GOT3 (cell line): ENCODE measurements around the gene SEPTIN12.
"Not testable (repeated sequence)": the region's sequence is repeated elsewhere in the genome, so short reads cannot be mapped to it uniquely, and the experiment has no call there.

Source experiments
- DNase-seq: peaks from one replicate; lab custom pipeline; 2025; ENCODE audit warnings: mixed read lengths; lab: John Stamatoyannopoulos, UW

The SEPTIN12 gene

DNA sequence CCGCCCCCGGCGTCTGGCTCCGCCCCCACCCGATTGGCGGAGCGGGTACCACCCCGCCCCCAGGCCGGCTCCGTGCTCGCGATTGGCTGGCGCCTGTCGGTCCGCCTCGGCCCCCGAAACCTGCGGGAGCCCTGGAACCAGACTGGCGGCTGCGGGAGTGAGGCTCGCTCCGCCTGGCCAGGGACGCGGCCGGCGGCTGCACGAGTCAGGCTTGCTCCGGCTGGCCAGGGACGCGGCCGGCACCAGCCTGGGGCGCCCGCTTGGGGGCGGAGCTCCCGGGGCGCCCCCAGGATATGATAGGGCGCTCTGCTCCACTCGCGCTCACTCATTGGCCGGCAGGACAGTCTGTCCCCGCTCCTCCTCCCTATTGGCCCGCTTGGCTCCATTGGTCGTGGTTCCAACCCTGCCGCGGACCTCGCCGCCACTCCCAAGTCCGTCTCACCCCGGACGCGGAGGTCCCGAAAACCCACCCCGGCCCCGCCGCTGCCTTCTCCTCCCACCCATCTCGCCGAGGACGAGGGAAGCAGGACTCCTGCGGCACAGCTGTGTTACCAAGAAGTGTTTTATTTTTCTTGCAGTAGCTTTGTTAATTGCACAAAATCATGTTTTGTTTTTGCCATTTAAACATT, 14.6 kb upstream of the SEPTIN12 start:
- peak; percentile 89 for DNase-seq

GRCh38 chr16:4801962-4802658, 14.0 kb upstream of the SEPTIN12 start, which contains the start of gene ROGDI:
ROGDI (minus strand) TSS chr16:4802633; CDS start chr16:4802571, 62 bp downstream.
- DNase-seq = no peak

- no peak for DNase-seq
Measured at GRCh38 chr16:4801051-4801961, 13.2 kb upstream of the SEPTIN12 start.

DNA sequence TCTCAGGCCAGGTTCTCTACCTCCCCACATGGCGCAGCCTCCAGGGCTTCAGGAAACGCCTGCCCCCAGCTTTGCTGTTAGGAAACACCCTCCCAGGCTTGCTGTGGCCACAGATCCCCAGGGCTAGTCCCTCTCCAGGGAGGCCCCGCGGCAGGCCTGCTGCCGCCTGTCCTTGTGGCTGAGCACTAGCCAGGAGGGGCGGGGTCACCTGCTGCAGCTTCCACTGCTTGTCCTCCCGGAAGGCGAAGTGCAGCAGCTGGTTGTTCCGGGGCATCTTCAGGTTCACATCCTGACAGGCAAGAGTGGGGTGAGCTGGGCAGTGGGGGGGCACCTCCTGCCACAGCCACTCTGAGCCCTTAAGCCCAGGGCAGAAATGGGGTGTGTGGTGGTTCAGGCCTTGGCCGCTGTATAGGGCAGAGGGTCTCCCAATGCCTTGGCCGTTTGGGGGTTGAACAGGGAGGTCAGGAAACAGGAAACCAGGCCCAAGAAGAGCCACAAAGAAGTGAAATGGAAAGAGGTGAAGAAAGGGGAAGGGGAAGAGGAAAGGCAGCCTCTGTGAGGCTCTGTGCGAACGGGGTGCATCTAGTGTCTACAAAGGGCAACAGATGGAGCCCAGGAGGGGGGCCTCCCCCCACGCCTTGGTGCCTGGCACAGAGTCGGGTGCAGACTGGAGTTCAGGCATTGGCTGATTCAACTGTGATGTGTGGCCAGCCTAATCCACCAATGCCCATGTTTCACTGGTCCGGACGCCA, 12.3 kb upstream of the SEPTIN12 start:
- DNase-seq = no peak

- DNase-seq = no peak
Measured at GRCh38 chr16:4799171-4799855, 11.2 kb upstream of the SEPTIN12 start.

- no peak for DNase-seq
Measured at GRCh38 chr16:4798456-4798855, 10.3 kb upstream of the SEPTIN12 start.

DNA sequence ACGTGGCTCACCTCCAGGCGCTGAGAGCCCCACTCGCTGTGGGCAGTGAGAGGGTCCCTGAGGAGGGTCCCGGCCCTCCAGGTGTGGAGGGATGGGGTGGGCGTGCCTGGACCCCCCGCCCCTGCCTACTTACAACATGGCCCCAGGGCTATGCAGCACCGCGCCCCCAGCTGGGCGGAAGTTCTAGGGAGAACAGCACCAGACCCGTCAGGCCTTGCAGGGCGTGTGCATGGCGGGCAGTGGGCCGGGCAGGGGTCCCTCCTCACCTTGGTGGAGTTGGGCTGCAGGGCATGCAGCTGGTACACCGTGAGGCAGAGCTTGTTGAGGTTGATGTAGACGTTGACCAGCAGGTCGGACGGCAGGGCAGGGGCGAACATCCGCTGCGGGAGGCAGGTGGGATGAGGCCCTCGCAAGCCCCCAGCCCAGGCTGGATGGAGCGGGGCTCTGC, 9.7 kb upstream of the SEPTIN12 start:
- DNase-seq = no peak

- no peak for DNase-seq
Measured at GRCh38 chr16:4796982-4797804, 9.0 kb upstream of the SEPTIN12 start.

DNA sequence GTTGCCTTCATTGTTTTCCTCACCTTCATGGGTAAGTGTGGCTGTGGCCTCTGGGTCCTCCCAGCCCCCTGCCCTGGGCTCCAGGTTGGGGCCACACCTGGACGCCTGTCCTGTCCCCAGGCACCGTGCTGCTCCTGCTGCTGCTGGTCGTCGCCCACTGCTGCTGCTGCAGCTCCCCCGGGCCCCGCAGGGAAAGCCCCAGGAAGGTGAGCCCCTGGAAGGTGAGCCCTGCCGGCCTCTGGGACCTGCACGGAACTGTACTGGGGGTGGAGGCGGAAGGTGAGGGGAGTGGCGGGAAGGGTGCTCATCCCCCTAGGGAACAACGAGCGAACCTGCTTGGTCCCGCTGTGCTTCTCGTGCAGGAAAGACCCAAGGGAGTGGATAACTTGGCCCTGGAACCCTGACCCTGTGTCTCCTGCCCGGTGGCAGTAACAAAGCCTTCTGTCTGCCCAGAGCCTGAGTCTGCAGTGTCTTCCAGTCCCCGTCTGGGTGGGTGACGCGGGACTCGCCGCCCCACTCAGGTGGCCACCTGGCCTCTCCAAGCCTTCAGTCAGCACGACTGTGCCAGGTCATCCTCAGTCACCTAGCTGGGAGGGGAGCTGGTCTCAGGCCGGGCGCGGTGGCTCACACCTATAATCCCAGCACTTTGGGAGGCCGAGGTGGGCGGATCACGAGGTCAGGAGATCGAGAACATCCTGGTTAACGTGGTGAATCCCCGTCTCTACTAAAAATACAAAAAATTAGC, 7.9 kb upstream of the SEPTIN12 start:
- no peak for DNase-seq

DNA sequence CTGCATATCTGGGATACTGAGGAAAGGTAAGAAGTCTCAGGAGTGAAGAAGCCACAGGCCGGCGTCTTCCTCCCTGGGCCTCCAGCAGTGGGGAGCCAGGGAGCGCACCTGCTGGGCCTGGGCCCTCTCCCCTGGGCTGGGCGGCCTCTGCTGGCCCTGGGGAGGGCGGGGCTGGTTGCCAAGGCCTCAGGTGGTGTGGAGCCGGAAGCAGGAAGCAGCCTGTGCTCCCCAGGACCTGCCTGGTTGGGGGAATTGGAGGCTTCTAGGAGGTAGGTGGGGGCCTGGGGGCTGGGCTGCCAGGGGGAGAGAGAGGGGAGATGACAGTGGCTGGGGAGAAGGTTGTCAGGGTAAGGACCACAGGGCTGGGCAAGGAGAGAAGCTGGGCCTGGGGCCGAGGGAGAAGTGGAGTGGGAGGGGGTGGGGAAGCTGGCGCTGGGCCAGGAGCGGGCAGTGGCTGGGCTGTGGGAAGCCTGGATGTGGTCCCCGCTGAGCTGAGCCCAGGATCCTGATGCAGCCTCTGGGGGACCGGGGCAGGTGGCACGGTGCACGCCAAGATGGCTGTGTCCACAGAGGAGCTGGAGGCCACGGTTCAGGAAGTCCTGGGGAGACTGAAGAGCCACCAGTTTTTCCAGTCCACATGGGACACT, 7.2 kb upstream of the SEPTIN12 start, which contains the start of gene SMIM22:
Gene SMIM22 (plus strand): TSS at position 189 of the 647 bp plus-strand sequence. CDS start 366 bp downstream, at position 555.
- no peak for DNase-seq

DNA sequence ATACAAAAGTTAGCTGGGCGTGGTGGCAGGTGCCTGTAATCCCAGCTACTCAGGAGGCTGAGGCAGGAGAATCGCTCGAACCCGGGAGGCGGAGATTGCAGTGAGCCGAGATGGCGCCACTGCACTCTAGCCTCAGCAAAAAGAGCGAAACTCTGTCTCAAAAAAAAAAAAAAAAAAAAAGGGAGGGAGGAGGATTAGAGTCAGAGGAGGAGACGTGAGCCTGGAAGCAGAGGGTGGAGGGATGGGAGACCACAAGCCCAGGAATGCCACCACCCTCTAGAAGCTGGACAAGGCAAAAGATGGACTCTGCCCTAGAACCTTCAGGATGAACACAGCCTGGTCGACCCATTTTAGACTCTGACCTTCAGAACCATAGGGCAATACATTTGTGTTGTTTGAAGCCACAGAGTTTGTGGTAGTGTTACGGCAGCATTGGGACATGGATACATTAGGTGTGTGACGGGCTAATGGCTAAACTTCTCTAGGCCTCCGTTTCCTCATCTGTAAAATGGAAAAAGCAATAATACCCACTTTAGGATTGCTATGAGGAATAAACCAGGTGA, 4.9 kb upstream of the SEPTIN12 start:
- DNase-seq = no peak

DNA sequence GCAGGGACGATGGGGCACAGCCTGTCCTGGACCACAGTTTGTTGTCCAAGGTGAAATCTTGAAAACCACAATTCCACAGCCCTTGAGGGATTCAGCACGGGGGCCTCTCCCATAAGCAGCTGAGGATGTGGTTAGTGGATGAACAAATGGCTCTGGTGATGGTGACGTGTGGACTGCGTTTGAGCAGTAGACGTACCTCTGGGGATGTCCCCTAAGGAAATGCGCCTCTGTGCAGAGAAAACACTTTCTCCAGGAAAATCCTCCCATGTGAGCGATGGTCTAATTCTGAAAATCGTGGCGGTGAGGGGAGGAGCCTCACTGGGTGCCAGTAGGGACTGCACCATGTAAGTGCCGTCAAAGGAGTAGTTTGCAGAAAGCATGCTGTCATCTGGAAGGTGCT, 2.7 kb upstream of the SEPTIN12 start:
- DNase-seq = no peak

GRCh38 chr16:4790261-4790660, 2.1 kb upstream of the SEPTIN12 start:
- no peak for DNase-seq

DNA sequence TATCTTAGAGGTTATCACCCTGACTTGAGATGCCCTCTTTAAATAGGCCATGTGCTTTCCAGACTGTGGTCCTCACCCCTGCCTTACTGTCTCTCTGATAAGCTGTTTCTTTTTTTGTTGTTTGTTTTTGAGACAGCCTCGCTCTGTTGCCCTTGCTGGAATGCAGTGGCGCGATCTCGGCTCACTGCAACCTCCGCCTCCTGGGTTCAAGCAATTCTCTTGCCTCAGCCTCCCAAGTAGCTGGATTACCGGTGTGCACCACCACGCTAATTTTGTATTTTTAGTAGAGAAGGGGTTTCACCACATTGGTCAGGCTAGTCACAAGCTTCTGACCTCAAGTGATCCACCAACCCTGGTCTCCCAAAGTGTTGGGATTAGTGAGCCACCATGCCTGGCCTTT, 765 bp upstream of the SEPTIN12 start:
- no peak for DNase-seq

GRCh38 chr16:4788489-4788889, 344 bp upstream of the SEPTIN12 start:
- DNase-seq = no peak

DNA sequence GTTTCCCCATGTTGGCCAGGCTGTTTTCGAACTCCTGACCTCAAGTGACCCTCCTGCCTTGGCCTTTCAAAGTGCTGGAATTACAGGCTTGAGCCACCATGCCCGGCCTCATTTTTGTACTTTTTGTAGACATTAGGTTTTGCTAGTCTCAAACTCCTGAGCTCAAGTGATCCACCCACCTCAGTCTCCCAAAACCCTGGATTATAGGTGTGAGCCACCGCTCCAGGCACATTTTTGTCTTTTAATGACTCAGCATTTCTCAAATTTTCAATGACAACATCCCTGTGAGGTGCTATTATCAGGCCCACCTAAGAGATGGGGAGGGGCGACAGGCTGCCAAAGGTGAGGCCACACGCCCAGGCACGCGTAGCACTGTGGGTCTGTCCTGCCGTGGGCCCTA, 1.1 kb downstream of the SEPTIN12 start:
- DNase-seq = no peak

DNA sequence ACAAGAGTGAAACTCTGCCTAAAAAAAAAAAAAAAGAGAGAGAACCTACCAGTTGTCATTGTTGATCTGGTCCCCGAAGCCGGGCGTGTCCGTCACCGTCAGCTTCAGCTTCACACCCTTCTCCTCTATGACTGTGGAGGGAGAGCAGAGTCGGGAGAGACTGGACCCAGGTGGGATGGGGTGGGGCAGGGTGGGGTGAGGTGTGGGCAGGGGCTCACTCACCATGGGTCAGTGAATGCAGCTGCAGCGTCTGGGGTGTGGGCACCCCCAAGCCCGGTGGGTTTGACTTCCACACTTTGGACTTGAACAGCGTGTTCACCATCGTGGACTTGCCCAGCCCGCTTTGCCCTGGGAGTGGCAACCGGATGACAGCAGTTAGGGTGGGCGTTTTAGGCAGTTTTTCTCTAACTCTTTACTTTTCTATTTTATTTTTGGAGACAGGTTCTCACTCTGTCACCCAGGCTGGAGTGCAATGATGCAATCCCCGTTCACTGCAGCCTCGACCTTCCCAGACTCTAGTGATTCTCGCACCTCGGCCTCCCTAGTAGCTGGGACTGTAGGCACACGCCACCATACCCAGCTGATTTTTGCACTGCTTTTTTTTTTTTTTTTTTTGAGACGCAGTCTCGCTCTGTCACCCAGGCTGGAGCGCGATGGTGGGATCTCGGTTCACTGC, 2.2 kb downstream of the SEPTIN12 start:
- no peak for DNase-seq

- DNase-seq = not testable (repeated sequence)
Measured at GRCh38 chr16:4784444-4784987, 3.6 kb downstream of the SEPTIN12 start.
